GM04504 (cell line): ENCODE measurements around the gene TNRC6B.
"Not testable (repeated sequence)": the region's sequence is repeated elsewhere in the genome, so short reads cannot be mapped to it uniquely, and the experiment has no call there.

Experiments
- DNase-seq: peaks from one replicate; pipeline ENCODE4 v3.0.0-alpha.2; 2012; ENCODE audit warnings: low read depth

Gene TNRC6B

DNA sequence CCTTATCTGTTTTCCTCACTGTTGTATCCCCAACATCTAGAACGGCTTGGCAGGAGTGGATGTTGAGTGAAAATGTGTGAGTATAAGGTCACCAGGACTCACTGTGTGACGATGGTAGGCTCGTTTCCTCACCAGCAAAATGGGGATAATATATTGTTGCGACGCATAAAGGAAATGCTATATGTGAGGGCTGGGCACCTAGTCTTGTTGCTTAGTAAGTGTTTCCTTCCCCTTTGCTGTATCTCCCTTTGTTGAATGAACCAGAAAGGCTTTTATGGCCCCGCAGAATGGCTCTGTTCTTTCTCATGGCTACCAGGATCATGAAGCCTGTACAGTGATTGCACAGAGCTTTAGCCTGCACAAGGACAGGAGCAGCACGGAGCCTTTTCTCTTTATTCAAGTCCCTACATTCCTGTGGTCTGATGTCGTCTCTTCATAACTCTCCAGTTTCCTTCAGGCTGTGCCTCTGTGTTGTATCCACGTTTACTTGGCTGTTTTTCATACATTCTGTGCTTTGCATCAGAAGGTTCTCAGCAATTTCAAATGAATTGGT lies 5.4 kb downstream of the TNRC6B start:
- peak; percentile 74 for DNase-seq

DNA sequence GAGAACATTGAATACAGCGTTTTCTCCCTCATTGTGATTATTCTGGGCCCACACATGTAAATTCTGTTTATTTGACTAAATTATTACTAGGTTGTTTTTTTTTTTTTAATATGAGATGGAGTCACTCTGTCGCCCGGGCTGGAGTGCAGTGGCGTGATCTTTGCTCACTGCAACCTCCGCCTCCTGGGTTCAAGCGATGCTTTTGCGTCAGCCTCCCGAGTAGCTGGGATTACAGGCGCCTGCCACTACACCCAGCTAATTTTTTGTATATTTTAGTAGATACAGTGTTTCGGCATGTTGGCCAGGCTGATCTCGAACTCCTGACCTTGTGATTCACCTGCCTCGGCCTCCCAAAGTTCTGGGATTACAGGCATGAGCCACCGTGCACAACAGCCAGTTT lies 5.9 kb downstream of the TNRC6B start:
- DNase-seq: not testable (repeated sequence)

DNA sequence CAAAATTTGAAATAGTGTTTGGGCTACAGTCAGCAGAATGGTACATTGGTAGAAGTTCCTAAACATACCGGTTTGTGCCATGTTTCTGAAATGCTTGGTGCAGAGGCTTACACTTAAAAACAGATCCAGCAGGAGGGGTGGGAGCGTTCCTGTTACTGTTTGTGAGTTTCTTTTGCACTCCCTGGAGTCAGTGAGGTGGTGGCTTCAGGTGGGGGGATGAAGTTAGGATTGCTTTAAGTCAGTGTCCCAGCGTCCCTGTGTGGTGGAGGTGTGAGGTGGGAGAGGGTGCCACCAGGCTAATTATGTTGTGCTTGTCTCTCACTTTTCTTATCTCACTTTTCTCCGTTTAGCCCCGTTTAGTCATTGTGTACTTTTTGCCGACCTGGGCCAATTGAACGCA lies 9.7 kb downstream of the TNRC6B start:
- DNase-seq: no peak

DNA sequence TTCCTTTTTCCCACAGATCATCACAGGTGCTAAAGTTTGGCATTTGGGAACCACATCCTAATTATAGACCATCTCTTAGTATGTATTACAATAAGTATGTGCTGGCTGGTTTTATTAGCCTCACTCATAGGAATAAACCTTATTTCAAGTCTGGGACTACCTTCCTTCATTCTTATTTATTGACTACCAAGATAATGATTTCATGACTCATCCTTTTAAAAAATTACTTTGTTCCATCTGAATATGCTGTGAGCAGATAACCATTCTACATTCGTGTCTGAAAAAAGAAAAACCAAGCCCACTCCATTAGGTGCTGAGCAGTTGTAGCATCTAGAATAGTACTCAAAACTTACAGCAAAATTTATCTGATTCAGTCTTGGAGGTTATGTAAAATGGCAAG lies 12.3 kb downstream of the TNRC6B start:
- no peak for DNase-seq

DNA sequence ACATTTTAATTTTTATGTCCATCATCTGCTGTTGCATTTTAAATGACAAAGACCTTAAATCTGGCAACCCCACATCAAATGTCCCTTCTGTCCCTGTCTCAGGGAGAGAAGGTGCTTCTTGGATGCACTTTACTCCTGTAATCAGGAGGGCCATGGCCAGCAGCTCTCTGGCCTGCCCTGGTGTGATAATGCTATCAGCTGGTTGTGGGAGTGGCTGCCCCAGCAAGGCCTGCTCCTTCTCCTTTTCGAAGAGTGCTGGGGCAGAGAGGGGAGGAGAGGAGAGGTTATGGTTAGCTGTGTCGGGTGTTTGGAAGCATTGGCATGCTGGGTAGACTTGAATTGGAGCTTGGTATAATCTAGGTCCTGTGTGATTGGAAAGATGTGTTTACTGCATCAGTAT lies 12.8 kb downstream of the TNRC6B start:
- DNase-seq: no peak

DNA sequence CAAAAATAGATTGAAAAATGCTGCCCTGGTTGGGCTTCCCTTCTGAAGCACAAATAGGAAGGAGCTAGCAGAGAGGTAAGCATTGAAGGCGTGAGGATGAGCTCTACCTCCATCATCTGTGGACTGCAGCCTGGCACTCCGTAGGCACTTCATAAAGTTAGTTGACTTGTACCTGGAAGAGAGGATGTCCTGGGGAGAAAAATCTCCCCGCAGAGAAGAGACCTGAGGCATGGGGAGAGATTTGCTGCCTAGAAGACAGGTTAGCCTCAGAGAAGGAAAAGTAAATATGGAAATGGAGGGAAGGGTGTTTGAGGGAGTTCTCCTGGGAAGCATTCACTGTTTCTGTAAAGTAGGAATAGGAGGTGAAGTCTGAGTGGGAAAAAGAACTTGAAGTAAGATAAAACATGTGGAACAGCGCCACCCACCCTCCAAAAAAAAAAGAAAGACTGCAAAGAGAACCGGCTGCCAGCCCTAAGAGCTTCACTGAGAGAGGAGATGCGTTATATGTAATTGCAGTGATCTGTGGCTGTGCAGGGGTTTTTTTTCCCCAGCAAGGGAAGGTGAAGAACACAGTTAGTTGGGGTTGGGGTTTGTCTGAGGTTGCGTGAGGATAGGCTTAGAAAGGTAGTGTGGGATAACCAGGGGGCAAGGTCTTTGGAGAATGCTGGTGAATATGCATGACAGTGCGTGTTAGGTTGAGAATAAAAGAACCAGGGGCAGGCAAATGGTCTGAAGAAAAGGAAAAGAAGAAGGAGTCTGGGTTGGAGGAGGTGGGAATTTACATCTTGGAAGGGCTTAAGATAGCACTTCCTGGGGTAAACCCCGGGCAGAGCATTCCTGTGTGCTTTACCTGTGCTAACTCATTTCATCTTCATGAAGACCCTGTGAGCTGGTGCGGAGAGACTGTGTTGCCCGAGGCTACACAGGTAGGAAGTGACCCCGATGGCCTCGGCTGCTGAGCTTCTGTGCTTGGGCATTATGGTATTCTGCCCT lies 16.0 kb downstream of the TNRC6B start:
- no peak for DNase-seq

DNA sequence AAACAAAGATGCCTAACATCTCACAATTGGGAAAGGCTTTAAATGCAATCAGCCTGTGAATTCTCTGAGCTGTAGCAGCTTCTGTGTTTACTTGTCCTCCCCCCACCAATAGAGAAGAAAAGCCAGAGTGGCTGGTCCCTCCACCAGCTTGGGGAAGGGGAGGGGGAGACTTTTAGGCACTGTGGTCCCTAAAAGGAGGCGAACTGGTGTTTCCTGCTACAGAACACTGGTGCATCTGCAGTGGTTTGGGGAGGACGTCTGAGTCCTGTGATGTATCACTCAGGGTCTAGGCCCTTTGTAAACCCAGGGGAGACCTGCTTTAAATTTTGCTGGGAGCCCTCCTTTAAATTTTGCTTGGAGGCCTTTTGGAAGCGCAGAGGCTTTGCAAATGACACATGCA lies 16.9 kb downstream of the TNRC6B start:
- no peak for DNase-seq

DNA sequence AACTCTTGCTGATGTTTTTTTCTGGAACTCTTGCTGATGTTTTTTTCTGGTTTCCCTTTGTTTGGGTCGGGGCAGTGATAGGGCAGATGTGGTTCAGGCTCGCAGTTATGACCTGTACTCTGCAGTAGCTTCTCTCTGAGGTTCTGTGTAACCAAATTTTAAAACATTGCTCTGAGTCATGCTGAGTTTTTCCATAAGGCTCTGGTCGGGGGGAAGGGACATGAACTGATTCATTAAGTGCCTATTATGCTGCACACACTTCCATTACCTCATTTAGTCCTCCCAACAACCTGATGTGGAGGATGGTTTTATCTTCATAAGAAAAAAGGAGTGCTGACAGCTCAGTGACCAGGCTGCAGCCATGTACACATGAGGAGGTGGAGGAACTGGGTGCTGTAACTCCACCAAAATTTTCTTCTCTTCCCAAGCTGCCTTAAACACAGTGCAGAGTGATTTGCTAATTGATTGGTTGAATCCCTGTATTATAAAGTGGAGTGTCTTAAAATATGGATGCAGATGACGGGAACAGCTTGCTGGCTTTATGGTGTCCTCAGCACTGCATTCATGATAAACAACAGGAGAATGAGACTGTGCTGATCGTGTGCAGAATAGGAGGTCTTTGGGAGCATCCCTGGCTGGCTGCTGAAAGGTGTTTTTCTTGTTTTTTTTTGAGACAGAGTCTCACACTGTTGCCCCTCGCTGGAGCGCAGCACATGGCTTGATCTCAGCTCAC lies 19.1 kb downstream of the TNRC6B start:
- peak; percentile 74 for DNase-seq

DNA sequence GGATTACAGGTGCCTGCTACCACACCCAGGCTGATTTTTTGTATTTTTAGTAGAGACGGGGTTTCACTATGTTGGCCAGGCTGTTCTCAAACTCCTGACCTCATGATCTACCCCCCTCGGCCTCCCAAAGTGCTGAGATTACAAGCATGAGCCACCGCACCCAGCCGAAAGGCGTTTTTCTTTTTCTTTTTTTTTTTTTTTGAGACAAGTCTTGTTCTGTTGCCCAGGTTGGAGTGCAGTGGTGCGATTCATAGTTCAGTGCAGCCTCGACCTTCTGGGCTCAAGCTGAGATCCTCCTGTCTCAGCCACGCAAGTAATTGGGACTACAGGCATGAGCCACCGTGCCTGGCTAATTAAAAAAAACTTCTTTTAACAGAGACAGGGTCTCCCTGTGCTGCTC lies 19.7 kb downstream of the TNRC6B start:
- DNase-seq: not testable (repeated sequence)

DNA sequence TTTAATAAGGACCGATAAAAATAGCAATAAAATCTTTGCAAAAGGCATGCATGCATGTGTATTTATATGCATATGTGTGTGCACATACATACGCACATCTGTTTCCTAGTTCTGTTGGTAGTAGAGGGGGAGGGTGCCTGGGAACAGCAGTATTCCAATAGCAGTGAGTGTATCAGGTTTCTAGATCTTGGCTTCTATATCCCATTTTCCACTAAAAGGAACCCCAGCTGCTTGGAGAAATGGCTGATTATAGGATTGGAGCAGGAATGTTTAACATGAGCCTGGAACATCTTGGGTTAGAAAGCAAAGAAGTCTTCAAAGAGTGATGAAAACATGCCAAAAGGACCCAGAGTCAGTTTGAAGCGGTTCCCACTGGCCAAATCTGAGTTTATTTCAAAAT lies 21.0 kb downstream of the TNRC6B start:
- DNase-seq: no peak

DNA sequence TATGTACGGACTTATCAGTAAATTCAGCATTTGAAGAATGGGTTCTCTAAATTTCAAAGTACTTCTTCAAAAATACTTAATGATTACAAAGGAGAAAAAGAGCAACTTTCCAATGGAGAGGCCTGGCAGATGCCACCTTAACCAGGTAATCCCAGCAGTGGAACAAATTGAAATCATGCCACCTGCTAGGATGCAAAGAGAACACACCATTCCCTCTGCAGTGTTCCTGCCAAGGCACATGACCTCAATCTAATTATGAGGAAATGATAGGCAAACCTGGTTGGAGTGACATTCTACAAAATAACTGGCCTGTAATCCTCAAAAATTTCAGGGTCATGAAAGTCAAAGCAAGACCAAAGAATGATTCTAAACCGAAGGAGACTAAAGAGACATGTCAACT lies 21.5 kb downstream of the TNRC6B start:
- DNase-seq: no peak

DNA sequence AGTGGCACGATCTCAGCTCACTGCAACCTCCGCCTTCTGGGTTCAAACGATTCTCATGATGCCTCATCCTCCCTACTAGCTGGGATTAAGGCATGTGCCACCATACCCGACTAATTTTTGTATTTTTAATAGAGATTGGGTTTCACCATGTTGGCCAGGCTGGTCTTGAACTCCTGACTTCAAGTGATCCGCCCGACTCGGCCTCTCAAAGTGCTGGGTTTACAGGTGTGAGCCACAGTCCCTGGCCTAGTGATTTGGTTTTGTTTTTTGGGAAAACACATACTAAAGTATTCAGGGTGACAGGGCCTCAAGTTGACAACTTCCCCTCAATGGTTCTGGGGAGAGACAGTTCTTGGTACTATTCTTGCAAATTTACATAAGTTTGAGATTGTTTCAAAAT lies 22.1 kb downstream of the TNRC6B start:
- DNase-seq: no peak

DNA sequence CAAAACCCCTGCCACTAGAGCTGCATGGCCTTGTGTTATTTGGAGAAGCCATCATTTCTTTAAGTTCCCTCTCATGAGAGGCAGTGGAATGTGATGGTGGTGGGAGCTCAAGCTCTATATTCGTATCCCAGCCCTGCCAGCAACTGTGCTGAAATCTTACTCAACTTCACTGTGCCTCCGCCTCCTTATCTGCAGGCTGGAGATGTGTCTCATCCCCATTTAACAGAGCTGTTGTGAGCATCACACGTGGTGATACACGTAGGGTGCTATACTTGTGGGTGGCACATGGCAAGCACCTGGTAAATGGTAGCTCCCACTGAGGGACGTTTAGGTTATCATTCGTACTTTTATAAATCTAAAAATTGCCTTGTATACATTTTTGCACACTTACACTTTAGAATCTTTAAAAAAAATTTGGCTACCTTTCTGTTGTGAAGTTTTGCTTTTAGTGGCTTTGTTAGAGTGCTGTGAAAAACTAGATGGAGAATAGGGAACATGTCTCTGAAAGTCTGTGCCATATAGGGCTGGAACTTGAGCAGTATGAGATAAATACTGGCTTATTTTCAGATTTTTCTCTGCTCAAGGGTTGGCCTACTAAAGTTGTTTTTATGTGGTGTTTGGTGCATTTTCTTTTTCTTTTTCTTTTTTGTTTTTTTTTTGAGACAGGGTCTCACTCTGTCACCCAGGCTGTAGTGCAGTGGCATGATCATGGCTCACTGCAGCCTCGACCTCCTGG lies 23.2 kb downstream of the TNRC6B start:
- no peak for DNase-seq

DNA sequence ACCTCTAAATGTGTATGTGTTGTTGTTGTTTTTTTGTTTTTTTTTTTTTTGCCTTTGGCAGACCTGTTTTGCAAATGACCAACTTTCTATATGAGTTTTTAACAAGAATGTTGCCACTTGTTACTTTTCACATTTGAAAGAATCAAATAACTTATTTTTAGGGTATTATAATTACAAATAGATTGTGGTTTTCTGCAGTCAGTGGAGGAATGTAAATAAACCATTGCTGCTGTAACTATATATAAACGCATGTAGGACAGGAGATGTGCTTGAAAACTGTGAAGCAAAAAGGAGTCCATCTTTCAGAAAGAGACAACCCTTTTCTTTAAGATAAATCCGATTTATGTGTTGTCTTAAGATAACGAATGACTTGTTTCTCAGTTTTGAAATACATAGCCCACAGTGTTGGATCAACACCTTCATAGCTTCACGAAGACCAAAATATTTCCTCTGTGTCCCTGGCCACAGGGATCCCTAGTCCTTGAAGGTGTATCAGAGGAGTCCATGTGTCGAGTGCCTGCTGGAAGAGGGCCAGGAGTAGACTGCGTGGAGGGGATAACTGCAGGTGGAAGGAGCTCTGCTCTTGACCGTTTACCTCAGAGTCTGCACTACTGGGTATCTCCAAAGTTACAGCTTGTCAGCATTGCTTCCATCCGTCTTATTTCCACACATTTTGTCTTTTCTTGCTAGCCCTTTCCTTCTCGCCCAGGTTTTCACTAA lies 24.7 kb downstream of the TNRC6B start:
- no peak for DNase-seq

DNA sequence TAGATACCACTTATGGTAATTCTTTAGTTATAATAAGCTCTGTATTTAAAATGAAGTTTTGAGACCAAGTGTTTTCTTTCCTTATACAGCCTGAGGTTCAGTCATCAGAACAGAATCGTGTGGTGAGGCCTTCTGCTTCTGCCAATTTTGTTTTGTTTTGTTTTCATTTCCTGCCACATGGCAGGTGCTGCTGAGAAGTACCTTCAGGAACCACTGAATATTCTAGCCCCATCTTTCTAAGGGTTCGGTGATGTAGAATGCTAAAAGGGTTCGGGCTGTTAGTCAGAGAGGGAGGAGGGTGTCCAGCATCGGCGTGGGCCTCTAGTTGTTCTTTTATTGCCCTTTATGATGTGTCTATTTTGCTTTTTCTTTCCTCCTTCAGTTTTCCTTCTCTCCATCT lies 25.8 kb downstream of the TNRC6B start:
- no peak for DNase-seq

DNA sequence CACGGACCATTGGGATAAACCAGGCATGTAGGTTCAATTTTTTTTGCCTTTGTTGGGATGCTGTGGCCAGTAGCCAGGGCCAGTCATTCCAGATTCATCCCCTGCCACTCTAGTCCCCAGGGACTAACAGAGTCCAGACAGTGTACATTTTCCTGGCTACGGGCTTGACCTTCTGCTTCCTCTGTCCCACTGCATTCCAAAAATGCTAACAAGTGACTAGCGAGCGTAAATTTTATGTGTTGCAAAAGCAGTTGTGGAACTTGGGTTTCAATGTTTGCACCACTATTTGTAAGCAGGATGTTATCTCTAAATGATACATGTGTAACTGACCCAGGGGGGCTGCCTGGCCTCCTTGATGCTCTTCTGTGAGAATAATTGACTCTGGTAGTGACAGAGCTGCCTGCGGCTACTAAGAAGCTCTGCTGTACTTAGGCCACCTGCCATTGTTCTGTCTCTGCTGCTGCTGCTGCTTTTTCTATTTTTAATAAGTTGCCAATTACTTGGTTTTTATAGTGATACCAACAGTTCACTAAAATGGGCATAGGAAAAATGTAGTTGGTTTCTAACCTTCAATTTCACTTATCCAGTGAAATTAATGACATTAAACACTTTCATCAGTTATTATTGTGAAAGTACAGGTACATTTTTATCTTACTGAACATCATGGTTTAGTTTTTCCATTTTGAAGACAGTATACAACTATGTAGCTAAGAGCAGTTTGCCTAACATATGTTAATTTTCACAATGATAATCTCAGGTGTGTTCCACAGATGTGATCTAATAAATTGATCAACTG lies 26.8 kb downstream of the TNRC6B start:
- peak; percentile 78 for DNase-seq

DNA sequence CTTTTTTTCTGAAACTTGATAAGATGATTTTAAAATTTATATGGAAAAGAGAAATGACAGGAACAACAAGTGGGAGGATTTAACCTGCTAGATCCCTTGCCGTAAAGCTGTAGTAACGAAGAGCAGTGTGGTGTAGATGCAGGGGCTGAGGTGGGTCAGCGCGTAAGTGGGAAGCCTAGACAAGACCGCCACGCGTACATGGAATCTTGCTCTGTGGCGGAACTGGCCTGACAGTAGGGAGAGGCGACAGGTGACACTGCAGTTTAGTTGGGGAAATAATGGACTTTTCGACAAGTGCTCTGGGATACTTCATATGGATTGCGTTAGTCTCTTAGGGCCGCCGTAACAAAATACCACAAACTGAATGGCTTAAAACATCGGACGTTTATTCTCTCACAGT lies 28.8 kb downstream of the TNRC6B start:
- DNase-seq: no peak

DNA sequence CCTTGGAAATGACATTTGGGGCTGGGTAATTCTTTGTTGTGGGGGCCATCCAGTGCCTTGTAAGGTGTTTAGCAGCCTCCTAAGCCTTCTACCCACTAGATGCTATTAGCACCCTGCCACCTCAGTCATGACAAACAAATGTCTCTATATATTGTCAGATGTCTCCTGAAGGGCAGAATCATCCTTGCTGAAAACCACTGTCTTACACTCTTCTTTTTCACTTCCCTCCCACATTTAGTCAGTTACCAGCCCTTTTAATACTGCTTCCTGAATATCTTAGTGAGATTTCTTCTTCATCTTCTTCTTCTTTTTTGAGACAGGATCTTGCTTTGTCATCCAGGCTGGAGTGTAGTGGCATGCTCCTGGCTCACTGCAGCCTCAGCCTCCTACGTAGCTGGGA lies 33.1 kb downstream of the TNRC6B start:
- DNase-seq: no peak

DNA sequence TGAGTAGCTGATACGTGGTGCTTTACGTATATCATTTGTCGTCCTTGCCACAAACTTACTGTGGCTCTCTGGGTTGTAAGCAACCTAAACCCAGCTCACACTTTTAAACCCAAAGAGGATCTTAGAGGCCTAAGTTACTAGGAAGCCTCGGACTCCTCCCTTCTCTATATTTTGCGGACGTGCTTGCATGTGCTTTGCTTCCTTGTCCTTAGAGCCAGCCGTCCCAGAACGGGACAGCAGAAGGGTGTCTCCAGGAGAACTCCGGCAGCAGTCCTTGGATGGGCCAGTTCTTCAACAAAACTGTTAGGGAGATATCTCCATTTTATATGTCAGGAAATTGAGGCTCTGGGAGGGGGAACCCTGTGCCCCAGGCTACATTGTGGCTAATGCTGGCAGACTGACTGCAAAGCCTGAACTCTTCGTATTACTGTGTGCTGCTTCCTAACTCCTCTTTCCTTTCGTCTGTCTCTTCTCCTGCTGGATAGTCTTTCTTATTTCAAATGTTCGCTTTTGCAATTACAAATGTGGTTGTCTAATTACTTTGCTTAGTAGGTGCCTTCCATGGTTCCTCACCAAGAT lies 33.8 kb downstream of the TNRC6B start:
- DNase-seq: no peak

DNA sequence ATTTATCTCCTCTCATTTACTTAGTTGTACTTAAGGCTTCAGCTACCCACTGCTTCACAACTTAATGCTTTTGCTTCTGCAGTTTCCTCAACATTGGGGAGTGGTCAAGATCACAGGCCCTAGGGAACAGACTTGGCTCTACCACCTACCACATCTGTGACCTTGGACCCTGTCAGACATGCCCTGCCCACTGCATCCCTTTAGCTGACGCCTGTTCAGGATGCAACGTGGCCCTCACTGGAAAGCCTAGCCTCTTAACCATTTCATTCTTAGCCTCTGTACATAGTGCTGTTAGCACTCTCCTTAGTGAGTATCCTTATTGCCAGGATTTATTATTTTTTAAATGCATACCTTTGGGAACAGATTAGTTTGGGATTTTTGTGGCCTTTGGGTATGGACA lies 34.4 kb downstream of the TNRC6B start:
- DNase-seq: no peak
